NCI-H1436 treated with DMSO at 0.1 percent for 48 hours (cell line): ENCODE results near the gene ATM.

Source experiments
- DNase-seq: peaks from one replicate; lab custom pipeline; 2025; lab: John Stamatoyannopoulos, UW

The ATM gene

GRCh38 chr11:108222574-108223347 lies at the start of gene ATM, which contains the start of gene NPAT:
TSS of gene ATM (plus strand) at chr11:108223067. CDS start at chr11:108227625, 4,558 bp downstream.
TSS of gene NPAT (minus strand) at chr11:108222638. CDS start at chr11:108222536, 102 bp downstream.
- DNase-seq: peak; percentile 95

- DNase-seq: no peak
These were observed 45.3 kb upstream of the ATM start for GRCh38 chr11:108177570-108177969.

GRCh38 chr11:108193725-108194124 lies 29.1 kb upstream of the ATM start:
- no peak for DNase-seq

- no peak for DNase-seq
These were observed 26.0 kb upstream of the ATM start for GRCh38 chr11:108196901-108197300.

GRCh38 chr11:108197351-108197750 lies 25.5 kb upstream of the ATM start:
- no peak for DNase-seq

- no peak for DNase-seq
These were observed 24.0 kb upstream of the ATM start for GRCh38 chr11:108198833-108199232.

GRCh38 chr11:108199446-108200321 lies 23.2 kb upstream of the ATM start:
- no peak for DNase-seq

- no peak for DNase-seq
These were observed 19.8 kb upstream of the ATM start for GRCh38 chr11:108203075-108203474.

GRCh38 chr11:108204376-108204775 lies 18.5 kb upstream of the ATM start:
- no peak for DNase-seq

GRCh38 chr11:108204929-108205499 lies 17.9 kb upstream of the ATM start:
- DNase-seq: no peak

GRCh38 chr11:108206171-108206570 lies 16.7 kb upstream of the ATM start:
- DNase-seq: no peak

GRCh38 chr11:108206969-108207682 lies 15.7 kb upstream of the ATM start:
- DNase-seq: no peak

GRCh38 chr11:108207683-108208060 lies 15.2 kb upstream of the ATM start:
- no peak for DNase-seq

- no peak for DNase-seq
These were observed 12.4 kb upstream of the ATM start for GRCh38 chr11:108210441-108210840.

GRCh38 chr11:108213784-108214183 lies 9.1 kb upstream of the ATM start:
- DNase-seq: no peak

GRCh38 chr11:108216988-108217387 lies 5.9 kb upstream of the ATM start:
- DNase-seq: no peak

- no peak for DNase-seq
These were observed 4.4 kb upstream of the ATM start for GRCh38 chr11:108218455-108218854.

GRCh38 chr11:108218912-108219783 lies 3.7 kb upstream of the ATM start:
- no peak for DNase-seq

- DNase-seq: no peak
These were observed 2.0 kb upstream of the ATM start for GRCh38 chr11:108220721-108221336.

- no peak for DNase-seq
These were observed 1.5 kb upstream of the ATM start for GRCh38 chr11:108221371-108221770.
